HG02759 (cell line): ENCODE results near the gene DCXR.
A peak's percentile ranks its signal among the peaks of the same experiment; 100 is the strongest.

Experiments
- ATAC-seq: cut with Tn5 transposase; IDR thresholded peaks from one replicate; pipeline ENCODE4 v1.9.1; 2021; ENCODE audit warnings: mild to moderate bottlenecking, moderate library complexity; ENCODE audit not compliant: unreplicated experiment

DCXR gene

GRCh38 chr17:82055965-82056728 is 18.6 kb upstream of the DCXR start:
- ATAC-seq = no peak

DNA sequence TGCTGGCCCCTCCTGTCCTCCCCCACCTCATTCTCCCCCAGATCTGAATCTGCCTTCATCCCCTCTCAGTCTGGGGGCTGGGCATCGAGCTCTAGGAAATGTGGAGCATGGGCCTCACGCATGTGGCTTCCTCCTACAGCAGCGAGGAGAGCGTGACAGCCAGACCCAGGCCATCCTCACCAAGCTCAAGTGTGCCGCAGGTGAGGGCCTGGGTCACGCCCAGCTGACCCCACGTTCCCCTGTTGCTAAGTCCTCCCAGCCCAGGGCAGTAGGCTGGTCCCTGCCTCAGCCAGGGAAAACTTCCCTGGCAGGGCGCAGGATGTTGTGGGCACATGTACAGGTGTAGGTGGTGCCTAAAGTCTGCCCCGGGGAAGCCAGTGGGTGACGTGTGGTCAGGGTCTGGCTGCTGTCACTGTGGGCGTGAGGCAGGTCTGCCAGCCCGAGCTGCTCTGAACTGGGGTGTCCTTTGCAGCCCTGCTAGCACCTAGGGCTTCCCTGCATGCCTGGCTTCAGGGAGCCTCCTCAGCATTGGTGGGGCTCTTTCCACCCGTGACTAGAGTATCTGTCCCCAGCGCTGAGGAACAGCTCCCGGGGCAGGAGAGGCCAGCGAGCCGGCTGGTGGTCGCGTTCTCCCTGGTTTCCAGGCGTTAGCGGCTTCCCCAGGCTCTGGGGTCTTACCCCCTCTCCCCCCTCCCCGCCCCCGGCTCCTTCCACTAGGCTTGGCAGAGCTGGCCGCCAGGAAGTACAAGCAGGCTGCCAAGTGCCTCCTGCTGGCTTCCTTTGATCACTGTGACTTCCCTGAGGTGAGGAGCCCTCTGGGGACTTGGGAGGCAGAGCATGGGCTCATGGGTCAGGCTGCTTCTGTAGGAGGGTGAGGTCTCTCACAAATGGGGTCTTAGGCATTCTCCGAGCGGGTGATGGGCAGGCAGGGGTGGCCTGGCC is 17.8 kb upstream of the DCXR start:
- no peak for ATAC-seq

- no peak for ATAC-seq
Observed at GRCh38 chr17:82054351-82055022, 17.0 kb upstream of the DCXR start.

DNA sequence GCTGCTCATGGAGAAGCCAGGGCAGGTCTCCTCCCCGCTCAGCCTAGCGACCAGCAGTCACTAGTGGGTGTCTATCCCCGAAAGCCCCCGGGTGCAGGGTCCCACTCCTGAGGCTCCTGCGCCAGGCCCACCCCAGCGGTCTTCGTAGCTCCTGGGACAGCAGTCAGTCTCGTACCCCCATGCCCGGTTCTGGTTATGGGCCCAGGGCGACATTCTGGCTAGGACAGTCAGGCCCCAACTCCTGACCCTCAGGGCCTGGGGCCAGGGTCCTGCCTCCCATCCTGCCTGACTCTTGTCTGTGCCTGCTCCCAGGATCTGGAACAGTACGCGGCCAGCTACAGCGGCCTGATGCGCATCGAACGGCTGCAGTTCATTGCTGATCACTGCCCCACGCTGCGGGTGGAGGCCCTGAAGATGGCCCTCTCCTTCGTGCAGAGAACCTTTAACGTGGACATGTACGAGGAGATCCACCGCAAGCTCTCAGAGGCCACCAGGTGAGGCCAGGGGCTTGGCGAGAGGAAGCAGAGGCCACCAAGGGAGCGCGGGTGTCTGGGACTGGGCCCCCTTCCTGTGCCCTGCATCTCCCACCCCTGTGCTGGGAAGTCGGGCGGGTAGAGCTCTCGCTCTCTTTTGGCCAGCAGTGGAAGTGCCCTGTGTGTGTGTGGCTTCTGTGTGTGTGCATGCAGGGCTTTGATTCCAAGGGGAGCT is 16.2 kb upstream of the DCXR start:
- ATAC-seq = no peak

- ATAC-seq = no peak
Observed at GRCh38 chr17:82053130-82053529, 15.6 kb upstream of the DCXR start.

- no peak for ATAC-seq
Observed at GRCh38 chr17:82052638-82053059, 15.2 kb upstream of the DCXR start.

DNA sequence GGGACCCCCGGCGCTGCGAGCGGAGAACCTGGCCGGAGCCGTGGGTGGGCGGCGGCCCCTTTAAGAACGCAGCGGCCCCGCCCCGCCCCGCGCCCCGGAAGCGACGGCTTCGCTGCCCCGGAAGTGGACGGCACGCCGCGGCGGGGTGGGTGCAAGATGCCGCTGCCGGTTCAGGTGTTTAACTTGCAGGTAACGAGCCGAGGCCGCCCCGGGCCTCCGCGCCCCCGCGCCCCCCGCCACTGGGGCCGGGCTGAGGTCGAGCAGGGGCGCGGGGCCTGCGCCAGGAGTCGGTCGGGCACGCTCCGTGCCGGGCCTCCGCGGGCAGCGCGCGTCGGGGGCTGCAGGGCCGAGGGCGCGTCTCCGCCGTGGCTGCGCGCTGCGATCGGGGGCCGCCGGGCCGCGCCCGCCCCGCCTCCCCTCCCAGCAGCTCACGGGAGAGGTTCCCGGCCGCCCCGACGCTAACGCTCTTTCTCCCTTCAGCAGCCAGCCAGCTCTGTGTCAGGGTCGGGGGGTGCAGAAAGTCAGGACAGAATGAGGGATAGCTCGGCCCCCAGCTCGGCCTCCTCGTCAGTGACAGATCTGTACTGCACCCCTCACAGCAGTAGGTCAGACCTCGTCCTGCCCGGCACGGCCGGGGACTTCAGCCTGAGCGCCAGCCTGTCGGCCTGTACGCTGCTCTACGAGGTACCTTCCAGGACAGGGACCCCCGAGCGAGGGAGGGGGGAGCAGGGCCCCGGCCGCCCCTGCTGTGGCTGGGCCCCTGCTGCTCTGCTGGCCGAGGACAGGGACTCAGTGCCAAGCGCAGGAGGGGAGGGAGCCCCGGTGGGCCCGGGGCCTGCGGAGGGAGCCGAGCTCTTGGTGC is 14.5 kb upstream of the DCXR start, which contains the start of the genes GPS1 and RFNG:
TSS of gene GPS1 (plus strand) at position 123 of the 862 bp plus-strand sequence. CDS start at position 157, 34 bp downstream.
TSS of gene RFNG (minus strand) at position 36 of the 862 bp plus-strand sequence. CDS start 45 bp downstream, outside the sequence.
- peak; percentile 74 for ATAC-seq

DNA sequence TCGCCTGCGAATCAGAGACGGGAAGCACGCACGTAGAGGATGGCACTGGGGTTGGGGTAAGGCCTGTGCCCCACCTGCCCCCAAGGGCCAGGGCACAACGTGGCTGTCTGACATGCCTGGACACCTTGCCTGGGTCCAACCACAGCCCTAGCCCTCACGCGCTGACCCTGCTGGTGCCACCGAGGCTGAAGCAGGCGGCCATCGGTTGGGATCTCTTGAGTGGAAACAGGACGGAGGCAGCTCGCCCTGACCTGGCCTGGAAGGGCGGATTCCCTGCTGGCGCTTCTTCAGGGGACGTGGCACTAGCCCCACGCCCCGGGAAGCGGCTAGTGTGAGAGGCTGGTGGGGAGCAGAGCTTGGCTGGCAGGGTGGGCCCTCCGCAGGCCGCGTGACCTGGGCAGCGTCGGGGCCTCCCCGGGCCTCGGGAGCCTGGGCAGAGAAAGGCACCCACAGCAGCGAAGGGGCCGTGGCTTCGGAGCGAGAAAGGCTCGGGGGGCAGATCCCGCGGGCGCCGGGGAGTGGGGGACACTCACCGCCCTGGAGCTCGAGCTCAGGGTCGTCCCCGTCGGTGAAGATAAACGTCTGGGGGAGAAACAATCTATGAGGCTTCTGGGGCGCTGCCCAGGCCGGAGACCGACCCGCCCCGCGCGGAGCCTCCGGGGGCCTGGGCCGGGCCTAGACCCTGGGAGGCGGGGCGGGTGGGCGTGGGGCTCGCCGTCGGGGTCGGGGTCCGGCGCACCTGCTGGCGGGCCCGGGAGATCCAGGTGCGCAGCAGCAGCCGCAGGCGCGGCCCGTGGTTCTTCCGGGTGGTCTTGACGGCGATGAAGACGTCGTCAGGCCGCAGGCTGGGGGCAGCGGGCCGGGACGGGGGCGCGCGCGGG is 13.5 kb upstream of the DCXR start:
- ATAC-seq = peak; percentile 14

DNA sequence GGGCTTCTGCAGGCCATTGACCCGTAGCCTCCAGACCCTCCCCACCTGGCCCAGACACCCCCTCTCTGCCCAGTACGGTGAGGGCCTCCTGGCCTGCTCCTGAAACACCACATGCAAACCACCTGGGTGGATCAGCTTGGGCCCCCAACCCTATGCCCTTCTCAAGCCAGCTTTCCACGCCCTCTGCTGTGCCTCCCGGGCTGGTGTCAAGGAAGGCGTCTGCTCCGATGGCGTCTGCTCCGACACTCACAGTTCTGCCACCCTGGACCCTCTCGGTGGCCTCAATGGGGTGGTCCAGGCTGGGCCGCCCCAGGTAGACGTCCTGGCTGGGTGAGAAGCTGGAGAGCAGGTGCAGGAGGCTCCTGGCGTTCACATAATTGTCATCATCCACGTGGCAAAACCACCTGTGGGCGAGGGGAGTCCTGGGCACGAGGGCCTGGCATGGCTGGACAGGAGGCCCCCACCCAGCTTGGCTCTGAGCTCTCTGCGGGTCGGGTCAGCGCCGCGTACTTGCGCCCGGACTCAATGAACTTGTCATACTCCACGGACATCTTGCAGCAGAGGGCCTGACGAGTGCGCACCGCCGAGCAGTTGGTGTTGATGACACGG is 12.8 kb upstream of the DCXR start:
- no peak for ATAC-seq

DNA sequence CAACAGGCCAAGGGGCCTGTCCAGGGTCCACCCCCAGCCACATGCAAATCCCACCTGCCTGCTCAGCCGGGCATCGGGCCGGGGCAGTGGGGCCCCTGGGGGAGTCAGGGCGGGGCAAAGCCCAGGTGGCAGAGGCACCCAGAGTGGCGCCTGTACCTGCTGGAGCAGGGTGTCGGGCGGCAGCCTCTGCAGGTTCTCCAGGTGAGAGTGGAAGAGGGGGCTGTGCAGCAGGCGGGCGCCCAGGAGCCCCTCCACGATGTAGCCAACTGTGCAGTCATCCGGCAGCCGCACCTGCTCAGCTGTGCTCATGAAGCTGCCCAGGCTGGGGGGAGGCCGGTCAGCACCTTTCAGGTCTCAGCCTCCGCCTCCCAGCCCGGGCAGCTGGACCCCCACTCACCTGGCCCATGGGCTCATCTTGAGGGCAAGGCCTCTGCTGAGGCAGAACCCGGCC is 12.0 kb upstream of the DCXR start:
- ATAC-seq = no peak

DNA sequence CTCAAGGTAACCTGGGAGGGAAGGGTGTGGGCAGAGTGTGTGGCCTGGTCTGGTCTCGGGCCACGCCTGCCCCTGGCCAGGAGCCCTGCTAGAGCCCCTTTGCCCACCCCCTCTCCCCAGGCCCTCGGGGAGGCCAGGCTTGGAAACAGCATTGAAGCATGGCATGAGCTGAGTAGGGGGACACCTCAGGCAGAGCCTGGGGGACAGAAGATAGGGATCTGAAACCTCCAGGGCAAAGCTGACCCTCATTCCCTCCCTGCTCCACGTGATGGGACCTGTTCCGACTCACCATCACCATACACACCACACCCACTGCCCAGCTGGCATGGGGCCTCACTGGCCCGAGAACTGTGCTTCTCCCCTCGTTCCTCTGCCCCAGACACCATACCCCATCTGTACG is 11.6 kb upstream of the DCXR start:
- ATAC-seq = no peak

GRCh38 chr17:82048571-82048971 is 11.1 kb upstream of the DCXR start:
- ATAC-seq = no peak

DNA sequence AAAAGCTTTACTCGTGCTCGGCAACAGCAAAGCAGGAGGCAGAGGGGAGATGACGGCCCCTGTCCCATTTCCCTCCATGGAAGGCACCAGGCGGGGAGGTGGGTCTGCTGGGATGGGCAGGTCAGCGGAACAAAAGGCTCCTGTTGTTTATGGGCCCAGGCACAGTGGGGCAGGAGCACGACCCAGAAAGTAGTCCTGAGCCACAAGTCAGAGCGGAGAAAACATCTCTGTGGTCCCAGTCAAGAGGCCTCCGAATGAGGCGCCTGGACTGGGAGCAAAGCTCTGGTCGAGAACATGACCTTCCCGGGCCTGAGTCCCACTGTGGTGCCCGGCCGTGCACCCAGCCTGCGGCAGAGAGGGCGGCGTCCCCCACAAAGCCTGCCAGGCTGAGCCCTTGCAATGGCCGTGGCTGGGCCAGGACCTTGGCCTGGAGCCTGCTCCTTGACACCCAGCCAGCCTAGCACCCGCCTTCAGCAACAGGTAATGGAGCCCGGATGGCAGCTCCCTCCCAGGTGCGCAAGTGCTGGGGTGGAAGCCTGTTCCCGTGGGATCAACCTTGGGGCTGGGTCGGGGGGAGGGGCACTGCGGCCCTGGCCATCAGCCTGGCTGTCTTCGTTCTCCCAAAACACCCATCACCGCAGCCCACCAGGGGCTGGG is 10.5 kb upstream of the DCXR start:
- ATAC-seq = no peak

- ATAC-seq = no peak
Observed at GRCh38 chr17:82047379-82047778, 9.9 kb upstream of the DCXR start.

DNA sequence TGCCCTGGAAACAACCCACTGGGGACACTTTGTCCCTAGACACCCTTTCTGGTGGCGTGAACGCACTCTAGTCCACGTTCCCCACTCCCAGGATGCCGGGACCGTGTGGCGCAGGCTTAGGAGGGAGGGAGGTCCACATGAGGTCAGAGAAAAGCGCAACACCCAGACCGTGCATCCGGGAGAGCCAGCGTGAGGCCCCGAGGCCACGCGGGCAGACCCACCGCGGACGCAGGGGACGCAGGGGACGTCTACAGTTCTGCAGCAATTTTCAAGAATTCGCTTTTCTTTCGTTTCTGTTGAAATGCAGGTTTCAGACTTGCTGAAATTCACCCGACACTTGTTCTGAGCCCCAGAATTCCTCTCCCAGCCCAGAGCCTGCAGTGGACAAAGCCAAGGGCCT is 9.4 kb upstream of the DCXR start:
- no peak for ATAC-seq

GRCh38 chr17:82045936-82046484 is 8.5 kb upstream of the DCXR start:
- no peak for ATAC-seq

DNA sequence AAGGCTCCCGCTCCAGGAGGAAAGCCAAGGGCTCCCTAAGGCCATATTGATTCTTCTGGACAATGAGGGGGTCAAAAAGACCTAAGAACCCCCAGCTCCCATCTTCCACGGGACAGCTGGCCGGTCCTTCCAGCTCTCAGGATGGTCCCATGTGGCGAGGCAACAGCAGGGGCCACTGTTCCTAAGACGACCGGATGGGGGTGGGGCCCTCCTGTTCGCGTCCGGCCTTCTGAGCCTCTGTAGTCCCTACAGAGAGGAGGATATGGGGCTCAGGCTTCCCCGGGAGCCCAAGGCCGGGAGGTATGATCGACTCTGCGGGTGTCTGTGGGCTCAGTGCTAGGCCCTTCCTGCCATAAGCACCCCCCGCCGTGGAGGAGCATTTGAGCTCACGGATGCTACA is 6.0 kb upstream of the DCXR start:
- ATAC-seq = no peak
